ENCODE measurements around the gene MCM7. TPM values are rescaled to one million over a fixed set of nuclear protein-coding genes. Genes with fewer than 3 reads are reported as not detected.

MCM7 gene
- total RNA-seq, 2 donors from 2014 or later: 17.6 to 23.6 TPM

GRCh38 chr7:100111914-100112313 is 10.7 kb upstream of the MCM7 start:
- DNase-seq (ENCODE audit: low spot score): no peak
- no peak overlapping the region for H3K4me3 ChIP-seq
- no peaks in the 10 kb centered on the region for H3K4me1 ChIP-seq (ENCODE audit: control insufficient read depth in 1 of 2, low read depth in 2 of 2)
- ATAC-seq (ENCODE audit: insufficient number of reproducible peaks, low FRiP score, low read depth): peak; percentile 37
- H3K27ac ChIP-seq: no peak overlapping the region
- no peak for TF ChIP-seq CTCF (IDR thresholded peaks at IDR 0.05)
- H3K27me3 ChIP-seq (replicated peaks; ENCODE audit: insufficient read depth): no peaks in the 10 kb centered on the region
- peaks cover 53% of the 10 kb centered on the region for H3K36me3 ChIP-seq
- no peaks in the 10 kb centered on the region for H3K9me3 ChIP-seq

DNA sequence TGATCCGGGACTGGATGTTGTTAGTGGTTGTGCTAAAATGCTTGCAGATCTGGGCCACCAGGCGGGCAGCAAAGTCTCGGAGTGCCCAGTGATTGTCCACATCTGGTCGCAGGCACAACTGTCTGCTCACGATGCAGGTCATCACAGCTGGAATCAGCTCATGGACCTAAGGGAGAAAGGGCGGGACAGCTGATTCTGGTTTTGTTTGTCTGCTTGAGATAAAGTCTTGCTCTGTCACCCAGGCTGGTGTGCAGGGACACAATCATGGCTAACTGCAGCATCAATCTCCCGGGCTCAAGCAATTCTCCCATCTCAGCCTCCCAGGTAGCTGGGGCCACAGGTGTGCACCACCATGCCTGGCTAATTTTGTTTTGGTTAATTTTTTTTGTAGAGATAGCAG is 10.0 kb upstream of the MCM7 start:
- Histone ChIP-seq H3K4me3 (no peak overlapping the region), H3K4me1 (ENCODE audit: control insufficient read depth in 1 of 2, low read depth in 2 of 2) (no peaks in the 10 kb centered on the region), H3K27me3 (replicated peaks; ENCODE audit: insufficient read depth) (no peaks in the 10 kb centered on the region), H3K9me3 (no peaks in the 10 kb centered on the region), H3K27ac (no peak overlapping the region), H3K36me3 (peaks cover 58% of the 10 kb centered on the region)
- DNase-seq (ENCODE audit: low spot score): no peak
- TF ChIP-seq CTCF (IDR thresholded peaks at IDR 0.05): no peak
- ATAC-seq (ENCODE audit: insufficient number of reproducible peaks, low FRiP score, low read depth): no peak

DNA sequence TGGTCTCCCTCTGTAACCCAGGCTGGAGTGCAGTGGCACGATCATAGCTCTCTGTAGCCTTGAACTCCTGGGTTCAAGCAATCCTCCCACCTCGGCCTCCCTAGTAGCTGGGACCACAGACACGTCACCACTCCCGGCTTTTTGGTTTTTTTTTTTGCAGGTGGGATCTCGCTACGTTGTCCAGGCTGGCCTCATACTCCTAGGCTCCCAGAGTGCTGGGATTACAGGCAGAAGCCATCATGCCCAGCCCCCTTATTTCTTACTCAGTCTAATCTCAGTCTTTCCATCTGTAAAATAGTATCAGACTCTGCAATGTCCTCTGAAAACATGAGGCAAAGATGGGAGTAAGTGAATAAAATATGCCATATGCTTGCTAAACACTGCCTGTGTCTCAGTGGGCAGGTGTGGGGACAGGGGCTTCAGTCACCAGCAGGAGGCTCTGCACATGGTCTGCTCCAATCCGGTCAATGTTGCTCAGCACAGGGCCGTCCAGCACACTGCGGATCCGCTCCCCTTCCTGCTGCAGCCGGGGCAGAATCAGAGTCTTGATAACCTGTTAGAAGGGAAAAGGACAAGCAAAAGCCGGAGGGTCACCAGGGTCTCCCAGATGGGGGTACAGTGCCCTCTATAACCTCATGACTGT is 8.4 kb upstream of the MCM7 start:
- no peak for ATAC-seq (ENCODE audit: insufficient number of reproducible peaks, low FRiP score, low read depth)
- Histone ChIP-seq H3K9me3 (no peaks in the 10 kb centered on the region), H3K27ac (no peak overlapping the region), H3K27me3 (replicated peaks; ENCODE audit: insufficient read depth) (no peaks in the 10 kb centered on the region), H3K4me3 (no peak overlapping the region), H3K4me1 (ENCODE audit: control insufficient read depth in 1 of 2, low read depth in 2 of 2) (no peaks in the 10 kb centered on the region), H3K36me3 (peaks cover 65% of the 10 kb centered on the region)
- no peak for TF ChIP-seq CTCF (IDR thresholded peaks at IDR 0.05)
- DNase-seq (ENCODE audit: low spot score): no peak

GRCh38 chr7:100107890-100108289 is 6.7 kb upstream of the MCM7 start:
- H3K36me3 ChIP-seq: peaks cover 66% of the 10 kb centered on the region
- TF ChIP-seq CTCF (IDR thresholded peaks at IDR 0.05): no peak

DNA sequence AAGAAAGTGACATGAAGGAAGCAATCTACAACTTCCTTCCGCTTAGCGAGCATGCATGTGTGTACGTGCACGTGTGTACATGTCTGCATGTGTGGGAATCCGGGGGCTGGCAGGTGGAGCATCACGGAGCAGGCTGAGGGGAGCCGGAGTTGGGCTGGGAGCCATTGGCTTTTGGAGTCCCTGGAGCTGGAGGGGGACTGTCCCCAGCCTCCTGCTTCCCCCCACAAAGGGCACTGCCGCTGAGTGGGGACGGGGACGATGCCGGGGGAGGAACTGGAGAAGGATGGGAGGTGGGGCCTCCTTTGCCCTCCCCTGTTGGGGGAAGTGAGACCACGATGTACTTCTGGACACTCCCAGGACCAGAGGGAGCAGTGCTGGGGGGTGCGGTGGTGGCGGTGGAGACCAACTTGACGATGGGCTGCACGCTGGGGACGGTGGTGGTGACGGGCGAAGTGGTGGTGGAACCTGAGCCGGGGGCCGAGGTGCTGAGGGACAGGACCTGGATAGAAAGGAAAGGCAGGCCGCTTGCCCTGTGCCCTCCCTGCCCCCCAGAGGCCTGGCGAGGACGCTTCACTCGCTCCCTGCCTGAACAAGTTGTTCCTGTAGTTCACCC is 6.0 kb upstream of the MCM7 start:
- no peaks in the 10 kb centered on the region for H3K9me3 ChIP-seq
- ATAC-seq (ENCODE audit: insufficient number of reproducible peaks, low FRiP score, low read depth) (no peak), DNase-seq (ENCODE audit: low spot score) (no peak)
- H3K27ac ChIP-seq: no peak overlapping the region
- H3K4me3 ChIP-seq: no peak overlapping the region
- H3K4me1 ChIP-seq (ENCODE audit: control insufficient read depth in 1 of 2, low read depth in 2 of 2): peaks cover 4 to 6% of the 10 kb centered on the region in 2 donors
- no peak for TF ChIP-seq CTCF (IDR thresholded peaks at IDR 0.05)
- H3K27me3 ChIP-seq (replicated peaks; ENCODE audit: insufficient read depth): no peaks in the 10 kb centered on the region
- H3K36me3 ChIP-seq: peaks cover 64% of the 10 kb centered on the region

More at GRCh38 chr7:100107890-100108289, 6.7 kb upstream of the MCM7 start:
- no peaks in the 10 kb centered on the region for H3K27me3 ChIP-seq (replicated peaks; ENCODE audit: insufficient read depth)
- no peaks in the 10 kb centered on the region for H3K9me3 ChIP-seq
- H3K4me1 ChIP-seq (ENCODE audit: control insufficient read depth in 1 of 2, low read depth in 2 of 2): no peaks in the 10 kb centered on the region
- DNase-seq (ENCODE audit: low spot score) (no peak), ATAC-seq (ENCODE audit: insufficient number of reproducible peaks, low FRiP score, low read depth) (no peak)
- no peak overlapping the region for H3K27ac ChIP-seq
- H3K4me3 ChIP-seq: no peak overlapping the region

Data from thoracic aorta (tissue), 2 donors.